Measurements from ENCODE around the gene IL22RA1.

GRCh38 chr1:24149866-24150233 is 6.9 kb upstream of the IL22RA1 start:
- no peak for TF ChIP-seq EP300 (IDR thresholded peaks at IDR 0.05)
- TF ChIP-seq, protein P1, sequence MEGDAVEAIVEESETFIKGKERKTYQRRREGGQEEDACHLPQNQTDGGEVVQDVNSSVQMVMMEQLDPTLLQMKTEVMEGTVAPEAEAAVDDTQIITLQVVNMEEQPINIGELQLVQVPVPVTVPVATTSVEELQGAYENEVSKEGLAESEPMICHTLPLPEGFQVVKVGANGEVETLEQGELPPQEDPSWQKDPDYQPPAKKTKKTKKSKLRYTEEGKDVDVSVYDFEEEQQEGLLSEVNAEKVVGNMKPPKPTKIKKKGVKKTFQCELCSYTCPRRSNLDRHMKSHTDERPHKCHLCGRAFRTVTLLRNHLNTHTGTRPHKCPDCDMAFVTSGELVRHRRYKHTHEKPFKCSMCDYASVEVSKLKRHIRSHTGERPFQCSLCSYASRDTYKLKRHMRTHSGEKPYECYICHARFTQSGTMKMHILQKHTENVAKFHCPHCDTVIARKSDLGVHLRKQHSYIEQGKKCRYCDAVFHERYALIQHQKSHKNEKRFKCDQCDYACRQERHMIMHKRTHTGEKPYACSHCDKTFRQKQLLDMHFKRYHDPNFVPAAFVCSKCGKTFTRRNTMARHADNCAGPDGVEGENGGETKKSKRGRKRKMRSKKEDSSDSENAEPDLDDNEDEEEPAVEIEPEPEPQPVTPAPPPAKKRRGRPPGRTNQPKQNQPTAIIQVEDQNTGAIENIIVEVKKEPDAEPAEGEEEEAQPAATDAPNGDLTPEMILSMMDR (IDR thresholded peaks at IDR 0.05) = no peak
- no peak for TF ChIP-seq POLR2A (IDR thresholded peaks at IDR 0.05)
